GM11168 (cell line): Measurements from ENCODE around the gene SPR.

Experiments used
- in situ Hi-C: fragments of 300-500 bp; cut with MboI; formaldehyde crosslinking; loops from one replicate; pipeline ENCODE4 v1.12.0; 2022; ENCODE audit warnings: low sequenced_read_pairs; ENCODE audit not compliant: unreplicated experiment

SPR gene

DNA sequence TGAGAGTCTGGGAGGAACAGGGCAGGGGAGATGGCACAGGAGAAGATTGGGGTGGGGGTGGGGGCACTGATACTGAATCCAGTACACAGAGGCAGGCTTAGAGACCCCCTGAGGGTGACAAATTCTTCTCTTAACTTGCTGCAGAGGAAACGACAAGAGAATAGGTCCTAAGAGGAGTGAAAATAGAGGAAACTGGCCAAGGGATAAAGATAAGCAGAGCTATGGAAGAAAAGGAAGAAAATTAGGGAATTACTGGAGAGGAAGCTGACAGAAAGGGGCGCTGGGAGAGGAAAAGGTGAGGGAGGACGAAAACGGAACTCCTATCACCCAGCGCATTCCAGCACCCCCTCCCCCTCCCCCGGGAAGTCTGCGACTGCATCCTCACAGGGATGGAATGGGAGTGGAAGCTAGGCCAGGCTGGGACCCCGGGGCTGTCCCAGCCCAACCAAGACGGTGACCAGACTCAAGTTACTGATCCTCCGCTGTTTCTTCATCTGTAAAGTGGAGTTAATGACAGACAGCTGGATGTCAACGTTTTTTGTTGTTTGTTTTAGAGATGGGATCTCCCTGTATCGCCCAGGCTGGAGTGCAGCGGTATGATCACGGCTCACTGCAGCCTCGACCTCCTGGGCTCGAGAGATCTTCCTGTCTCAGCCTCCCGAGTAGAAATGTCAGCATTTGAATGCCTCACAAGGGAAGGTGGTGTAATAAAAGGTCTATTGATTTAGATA is 27.5 kb downstream of the SPR start:
- in situ Hi-C loops, result no loop called here

- in situ Hi-C loops, result no loop called here
Observed at GRCh38 chr2:72915320-72915906, 28.2 kb downstream of the SPR start.

GRCh38 chr2:72915907-72916742 is 28.9 kb downstream of the SPR start:
- in situ Hi-C loops, result no loop called here

GRCh38 chr2:72916743-72917137 is 29.5 kb downstream of the SPR start:
- in situ Hi-C loops, result no loop called here

- in situ Hi-C loops, result no loop called here
Observed at GRCh38 chr2:72917138-72917876, 30.1 kb downstream of the SPR start, which contains the start of gene EMX1. Gene EMX1, plus strand, starts transcription at chr2:72917519. Its CDS starts 334 bp downstream, at chr2:72917853.

DNA sequence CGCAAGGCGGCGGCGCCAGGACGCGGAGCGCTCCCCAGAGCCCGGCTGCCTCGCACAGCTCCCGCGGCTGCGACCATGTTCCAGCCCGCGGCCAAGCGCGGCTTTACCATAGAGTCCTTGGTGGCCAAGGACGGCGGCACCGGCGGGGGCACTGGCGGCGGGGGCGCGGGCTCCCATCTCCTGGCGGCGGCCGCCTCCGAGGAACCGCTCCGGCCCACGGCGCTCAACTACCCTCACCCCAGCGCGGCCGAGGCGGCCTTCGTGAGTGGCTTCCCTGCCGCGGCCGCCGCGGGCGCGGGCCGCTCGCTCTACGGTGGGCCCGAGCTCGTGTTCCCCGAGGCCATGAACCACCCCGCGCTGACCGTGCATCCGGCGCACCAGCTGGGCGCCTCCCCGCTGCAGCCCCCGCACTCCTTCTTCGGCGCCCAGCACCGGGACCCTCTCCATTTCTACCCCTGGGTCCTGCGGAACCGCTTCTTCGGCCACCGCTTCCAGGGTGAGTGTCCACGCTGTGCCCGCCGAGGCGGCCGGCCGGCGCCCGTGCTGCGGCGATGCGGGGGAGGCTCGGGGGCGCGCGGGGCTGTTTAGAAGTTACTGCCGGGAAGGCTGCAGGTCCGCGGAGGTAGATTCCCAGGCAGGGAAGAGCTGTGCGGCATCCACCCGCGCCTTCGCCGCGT is 30.8 kb downstream of the SPR start:
- in situ Hi-C loops, result no loop called here

- in situ Hi-C loops, result no loop called here
Observed at GRCh38 chr2:72919414-72920317, 32.5 kb downstream of the SPR start.

DNA sequence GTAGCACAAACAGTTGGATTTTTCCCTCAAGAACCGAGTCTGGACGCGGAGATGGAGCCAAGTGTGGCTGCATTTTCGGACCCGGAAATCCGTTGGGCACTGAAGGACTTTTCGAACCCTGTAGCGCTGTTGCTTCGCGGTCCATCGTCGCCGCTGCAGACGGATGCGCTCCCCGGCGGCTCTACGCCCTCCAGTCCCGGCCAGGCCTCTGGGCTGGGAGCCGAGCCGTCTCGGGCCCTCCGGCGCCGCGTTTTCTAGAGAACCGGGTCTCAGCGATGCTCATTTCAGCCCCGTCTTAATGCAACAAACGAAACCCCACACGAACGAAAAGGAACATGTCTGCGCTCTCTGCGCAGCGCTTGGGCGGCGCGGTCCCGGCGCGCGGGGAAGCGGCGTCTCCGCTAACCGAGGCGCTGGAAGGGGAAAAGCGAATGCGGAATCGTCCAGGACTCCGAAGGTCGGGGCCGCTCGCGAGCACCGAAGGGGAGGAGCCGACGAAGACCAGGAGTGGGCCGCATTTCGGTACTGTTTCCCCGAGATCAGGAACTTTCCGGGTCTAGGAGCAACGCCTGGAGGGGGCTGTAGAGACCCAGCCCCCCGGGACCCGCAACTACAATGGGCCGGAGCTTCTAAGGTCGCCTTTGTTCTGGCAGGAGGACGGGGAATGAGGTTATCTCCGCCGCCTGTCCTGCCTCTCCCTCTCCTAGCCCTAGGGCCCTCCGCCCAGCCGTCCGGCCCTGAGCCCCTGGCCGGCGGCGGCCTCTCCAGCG is 33.3 kb downstream of the SPR start:
- in situ Hi-C loops, result no loop called here

DNA sequence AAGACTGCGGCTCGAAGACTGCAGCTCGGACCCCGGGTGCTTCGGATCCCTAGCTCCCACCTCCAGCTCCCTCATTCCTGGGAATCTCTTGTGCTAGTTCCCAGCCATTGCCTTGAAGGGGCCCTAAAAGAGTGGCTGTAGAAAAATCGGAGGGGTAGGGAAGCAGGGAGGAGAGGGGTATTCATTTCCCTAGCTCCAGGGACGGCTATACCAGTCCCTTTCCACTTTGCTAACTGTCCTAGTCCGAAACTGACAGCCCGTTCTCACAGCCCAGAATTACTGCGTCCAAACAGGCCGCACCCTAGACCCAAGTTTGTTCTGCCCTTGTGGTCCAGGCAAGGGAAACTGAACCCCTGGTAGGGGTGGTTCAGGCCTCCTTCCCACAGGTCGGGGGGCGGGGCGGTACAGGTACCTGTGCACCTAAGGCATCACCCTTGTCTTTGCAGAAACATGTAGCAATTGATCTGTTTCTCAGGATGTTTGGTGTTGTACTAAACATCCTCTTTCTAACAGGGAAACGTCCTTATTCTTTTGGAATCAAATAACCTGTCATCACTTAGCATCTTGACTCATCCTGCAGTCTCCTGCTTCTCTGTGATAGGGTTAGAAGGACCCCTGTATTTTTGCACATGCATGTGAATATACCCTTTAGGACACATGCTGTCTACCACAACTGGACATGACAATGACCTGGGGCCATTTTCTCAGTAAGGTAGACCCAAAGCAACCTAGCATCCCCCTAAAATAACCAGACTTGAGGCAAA is 34.1 kb downstream of the SPR start:
- in situ Hi-C loops, result no loop called here

- in situ Hi-C loops, result no loop called here
Observed at GRCh38 chr2:72921853-72922252, 34.6 kb downstream of the SPR start.

DNA sequence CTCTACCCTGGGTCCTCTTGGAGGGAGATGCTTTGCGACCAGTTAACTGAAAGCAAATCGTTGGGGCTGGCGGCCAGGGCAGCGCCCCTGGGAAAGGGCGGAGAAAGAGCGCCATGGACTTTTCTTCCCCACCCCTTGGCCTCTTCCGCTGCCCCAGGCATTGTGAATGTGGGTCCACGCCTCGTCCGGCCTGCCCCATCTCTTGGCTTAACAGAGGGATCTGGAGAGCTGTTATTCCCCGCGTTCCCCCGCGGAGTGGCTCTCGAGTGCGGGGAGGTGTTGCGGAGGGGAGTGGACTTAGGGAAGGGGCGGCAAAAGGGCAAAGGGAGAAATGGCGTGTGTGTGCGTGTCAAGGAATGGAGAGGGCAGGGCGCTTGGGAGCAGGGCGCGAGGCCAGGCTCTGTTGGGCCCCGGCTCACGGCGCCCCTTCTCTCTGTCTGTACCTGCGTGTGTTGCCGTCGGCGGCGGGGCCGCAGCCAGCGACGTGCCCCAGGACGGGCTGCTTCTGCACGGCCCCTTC is 36.7 kb downstream of the SPR start:
- in situ Hi-C loops, result no loop called here

- in situ Hi-C loops, result no loop called here
Observed at GRCh38 chr2:72924353-72925240, 37.4 kb downstream of the SPR start.

DNA sequence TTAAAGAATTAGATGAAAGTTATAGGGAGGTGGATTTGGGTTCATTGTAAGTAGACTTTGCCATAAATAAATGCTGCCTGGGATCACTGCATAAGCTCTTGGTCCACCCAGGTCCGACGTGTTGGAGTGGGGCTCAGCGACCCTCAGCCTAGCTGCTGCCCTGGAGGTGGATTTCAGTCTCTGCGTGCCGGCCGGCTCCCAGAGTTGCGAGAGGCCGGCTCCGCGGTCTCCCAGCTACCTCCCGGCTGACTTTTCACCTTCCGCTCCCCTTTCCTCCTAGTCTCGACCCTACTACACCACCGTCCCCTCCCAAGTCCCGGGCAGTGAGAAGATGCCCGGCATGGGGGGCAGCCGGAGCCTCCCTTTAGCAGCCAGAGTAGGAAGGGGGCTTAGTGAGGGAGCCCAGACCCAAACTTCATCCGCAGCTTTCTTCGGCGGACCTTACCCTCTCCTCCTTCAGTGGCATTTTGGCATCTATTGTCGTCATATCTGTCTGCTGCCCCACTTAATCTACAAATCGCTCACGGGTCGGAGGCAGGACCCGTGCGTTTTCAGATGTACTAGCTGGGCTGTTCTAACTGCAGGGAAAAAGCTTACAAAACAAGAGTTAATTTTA is 38.2 kb downstream of the SPR start:
- in situ Hi-C loops, result no loop called here

GRCh38 chr2:72926368-72926767 is 39.2 kb downstream of the SPR start:
- in situ Hi-C loops, result no loop called here

- in situ Hi-C loops, result no loop called here
Observed at GRCh38 chr2:72926811-72927465, 39.7 kb downstream of the SPR start.
